SKM-1 treated with dmso at 0.1 percent for 144 hours (cell line): Measurements from ENCODE around the gene MAGEA2B.
"Not testable (repeated sequence)": the region's sequence is repeated elsewhere in the genome, so short reads cannot be mapped to it uniquely, and the experiment has no call there.

Experiments used
- DNase-seq: peaks from one replicate; lab custom pipeline; 2025; ENCODE audit not compliant: unreplicated experiment; lab: John Stamatoyannopoulos, UW

Gene MAGEA2B

DNA sequence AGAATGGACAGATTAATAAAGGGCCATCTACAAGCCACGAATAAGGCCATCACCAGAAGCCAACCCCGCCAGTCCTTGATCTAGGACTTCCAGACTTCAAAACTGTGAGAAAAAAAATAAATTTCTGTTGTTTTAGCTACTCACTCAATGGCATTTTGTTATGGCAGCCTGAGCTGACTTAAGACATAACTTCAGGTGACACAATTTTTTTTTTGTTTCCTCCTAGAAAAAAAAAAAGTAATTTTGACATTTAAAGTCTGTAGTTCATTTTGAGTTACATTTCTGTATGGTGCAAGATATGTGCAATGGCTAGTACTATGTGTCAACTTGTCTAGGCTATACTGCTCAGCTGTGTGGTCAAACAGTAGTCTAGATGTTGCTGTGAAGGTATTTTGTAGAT lies 44.5 kb downstream of the MAGEA2B start, which contains the start of gene CSAG3:
CSAG3 (plus strand) TSS at position 301 of the 400 bp plus-strand sequence.
- DNase-seq = not testable (repeated sequence)

DNA sequence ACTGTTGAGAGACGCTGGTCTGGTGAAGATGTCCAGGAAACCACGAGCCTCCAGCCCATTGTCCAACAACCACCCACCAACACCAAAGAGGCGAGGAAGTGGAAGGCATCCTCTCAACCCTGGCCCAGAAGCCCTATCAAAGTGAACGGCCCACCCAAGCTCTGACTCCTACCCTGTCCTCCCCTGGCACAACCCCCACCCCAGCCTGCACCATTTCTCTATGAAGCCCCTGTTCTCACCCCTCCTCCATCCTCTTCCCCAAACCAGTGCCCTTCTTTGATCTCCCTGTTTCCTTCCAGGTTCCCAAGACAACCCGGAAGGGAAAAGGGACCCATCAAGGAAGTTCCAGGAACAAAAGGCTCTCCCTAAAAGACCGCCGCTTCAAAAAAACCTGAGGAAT lies 45.1 kb downstream of the MAGEA2B start:
- DNase-seq = not testable (repeated sequence)

DNA sequence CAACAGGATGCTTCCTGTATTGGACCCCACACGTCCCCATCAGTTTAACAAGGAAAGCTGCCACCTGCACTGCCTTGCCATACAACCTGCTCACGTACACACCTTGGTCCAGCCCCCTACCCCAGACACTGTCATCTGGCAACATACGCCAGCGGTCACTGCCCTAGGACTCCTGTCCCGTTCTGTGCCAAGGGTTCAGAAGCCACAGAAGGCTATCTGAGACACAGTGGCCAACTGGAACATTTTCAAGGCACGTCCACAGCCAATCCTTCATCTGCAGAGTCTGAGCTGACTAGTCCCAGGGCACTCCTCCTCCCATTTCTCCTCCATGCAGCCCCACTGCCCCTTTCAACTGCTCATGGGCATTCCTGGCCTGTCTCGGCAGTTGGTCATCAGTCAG lies 47.2 kb downstream of the MAGEA2B start:
- not testable (repeated sequence) for DNase-seq

DNA sequence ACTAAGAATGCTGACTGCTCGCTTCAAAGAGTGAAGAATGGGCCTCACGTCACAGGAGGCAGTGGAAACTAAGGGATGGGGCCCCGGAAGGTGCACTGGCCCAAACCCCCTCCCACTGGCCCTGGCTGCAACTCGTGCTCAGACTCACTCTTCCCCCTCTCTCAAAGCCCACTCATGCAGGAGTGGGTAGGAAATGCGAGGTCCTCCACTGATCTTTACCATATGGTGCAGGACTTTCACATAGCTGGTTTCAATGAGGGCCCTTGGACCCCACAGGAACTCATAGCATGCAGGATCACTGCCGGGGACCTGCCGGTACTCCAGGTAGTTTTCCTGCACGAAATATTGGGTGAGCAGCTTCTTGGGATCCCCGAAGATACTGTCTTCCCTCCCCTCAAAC lies 52.1 kb downstream of the MAGEA2B start:
- DNase-seq = not testable (repeated sequence)
